ENCODE measurements around the gene RAB11B. TPM values are rescaled to one million over a fixed set of nuclear protein-coding genes. Genes with fewer than 3 reads are reported as not detected.
A peak's percentile ranks its signal among the peaks of the same experiment; 100 is the strongest.

The RAB11B gene
- total and polyA plus RNA-seq, 9 of the 15 experiments (the other 6 are each of a cell fraction or from before 2014, with no cell fraction given) = 0.74 to 71.0 (median 13.8) TPM

DNA sequence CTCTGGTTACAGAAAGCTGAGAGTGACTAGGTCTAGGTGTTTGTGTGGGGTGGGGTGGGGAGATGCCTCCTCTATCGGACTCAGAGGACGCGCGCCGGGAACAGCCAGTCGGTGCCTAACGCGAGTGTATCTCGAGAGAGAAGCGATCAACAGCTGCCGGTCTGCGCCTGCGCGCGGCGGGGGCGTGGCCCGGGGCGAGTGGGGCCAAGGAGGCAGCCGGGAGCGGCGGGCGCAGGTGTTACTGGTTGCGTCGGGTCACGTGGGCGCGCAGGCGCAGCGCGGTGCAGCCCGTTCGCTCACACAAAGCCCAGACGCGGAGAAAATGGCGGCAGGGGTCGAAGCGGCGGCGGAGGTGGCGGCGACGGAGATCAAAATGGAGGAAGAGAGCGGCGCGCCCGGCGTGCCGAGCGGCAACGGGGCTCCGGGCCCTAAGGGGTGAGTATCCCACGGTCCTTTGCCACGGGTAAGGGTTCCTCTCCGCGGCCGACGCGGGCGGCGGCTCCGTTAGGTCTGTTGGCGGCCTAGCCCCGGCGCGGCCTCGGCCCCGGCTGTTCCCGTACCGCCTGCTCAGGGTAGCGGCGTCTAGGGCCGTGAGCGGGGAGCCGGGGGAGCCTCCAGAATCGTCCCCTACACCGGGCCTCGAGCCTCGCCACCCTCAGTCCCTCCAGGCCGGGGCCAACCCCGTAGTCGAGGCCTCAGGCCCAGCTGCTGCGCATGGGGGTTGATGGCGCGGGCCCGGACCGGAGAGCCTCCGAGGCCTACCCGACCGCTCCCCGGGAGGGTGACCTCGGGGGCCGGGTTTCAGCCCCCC, 54.7 kb downstream of the RAB11B start, which contains the start of gene HNRNPM (continued):
- TF ChIP-seq KAT2B (IDR thresholded peaks at IDR 0.05; ENCODE audit: low read depth, low read length) (peak; percentile 42), U2AF1 (optimal IDR thresholded peaks at IDR 0.05; ENCODE audit: low read depth, low read length) (peak; percentile 34), AFF4 (CRISPR knock-in tag; IDR thresholded peaks at IDR 0.05) (peak; percentile 80), ERF (CRISPR knock-in tag; IDR thresholded peaks at IDR 0.05) (peak; percentile 55; the same call in 1 of the 2 replicates), ZKSCAN1 (IDR thresholded peaks at IDR 0.05; ENCODE audit: low read depth, low read length) (no peak), SAFB (IDR thresholded peaks at IDR 0.05; ENCODE audit: borderline replicate concordance, low read depth, low read length) (peak; percentile 64; the same call in 1 of the 2 replicates), RAD51 (IDR thresholded peaks at IDR 0.05; ENCODE audit: borderline replicate concordance, low read depth) (peak; percentile 90), KLF10 (CRISPR knock-in tag; IDR thresholded peaks at IDR 0.05) (no peak), STAG1 (CRISPR knock-in tag; IDR thresholded peaks at IDR 0.05; ENCODE audit: borderline replicate concordance) (peak; percentile 39; the same call in 1 of the 2 replicates), SUPT5H (IDR thresholded peaks at IDR 0.05) (peak; percentile 97), ZBTB40 (IDR thresholded peaks at IDR 0.05) (no peak), ZBTB40 (CRISPR knock-in tag; IDR thresholded peaks at IDR 0.05) (no peak), RBBP5 (IDR thresholded peaks at IDR 0.05; ENCODE audit: borderline replicate concordance, insufficient read depth, low read length, poor library complexity, severe bottlenecking) (peak; percentile 89), GATAD2B (IDR thresholded peaks at IDR 0.05; ENCODE audit: borderline replicate concordance) (no peak), ZKSCAN3 (CRISPR knock-in tag; IDR thresholded peaks at IDR 0.05) (no peak), HLTF (IDR thresholded peaks at IDR 0.05) (no peak)

Data from K562 (cell line).